Duodenal mucosa (tissue), 2 donors: Measurements from ENCODE around the gene NPTXR.

ENCODE experiments used
- H3K27ac ChIP-seq: one replicate; pipeline ENCODE4 v1.7.0; 2013; ENCODE audit warnings: low read depth, low read length
- H3K27me3 ChIP-seq, 2 donors: one replicate each; pipeline ENCODE4 v1.7.0; 2013; ENCODE audit warnings: low read length in 2 of 2, control low read depth in 1 of 2; ENCODE audit not compliant: insufficient read depth in 2 of 2, control insufficient read depth in 1 of 2
- H3K36me3 ChIP-seq, 2 donors: one replicate each; pipeline ENCODE4 v1.7.0; 2013; ENCODE audit warnings: low read length in 2 of 2, control low read depth in 1 of 2; ENCODE audit not compliant: insufficient read depth in 2 of 2, control insufficient read depth in 1 of 2
- H3K4me1 ChIP-seq, 2 donors: one replicate each; pipeline ENCODE4 v1.7.0; 2013; ENCODE audit warnings: low read length in 2 of 2, control low read depth in 1 of 2; ENCODE audit not compliant: insufficient read depth in 2 of 2, control insufficient read depth in 1 of 2
- H3K4me3 ChIP-seq, 2 donors: one replicate each; pipeline ENCODE4 v1.7.0; 2013; ENCODE audit warnings: low read length in 2 of 2, low read depth in 1 of 2
- H3K9ac ChIP-seq, 2 donors: one replicate each; pipeline ENCODE4 v1.7.0; 2013; ENCODE audit warnings: low read length in 2 of 2, low read depth in 1 of 2
- H3K9me3 ChIP-seq, 2 donors: one replicate each; pipeline ENCODE4 v1.7.0; 2013; ENCODE audit warnings: low read length in 2 of 2, control low read depth in 1 of 2; ENCODE audit not compliant: control insufficient read depth in 1 of 2

NPTXR gene

DNA sequence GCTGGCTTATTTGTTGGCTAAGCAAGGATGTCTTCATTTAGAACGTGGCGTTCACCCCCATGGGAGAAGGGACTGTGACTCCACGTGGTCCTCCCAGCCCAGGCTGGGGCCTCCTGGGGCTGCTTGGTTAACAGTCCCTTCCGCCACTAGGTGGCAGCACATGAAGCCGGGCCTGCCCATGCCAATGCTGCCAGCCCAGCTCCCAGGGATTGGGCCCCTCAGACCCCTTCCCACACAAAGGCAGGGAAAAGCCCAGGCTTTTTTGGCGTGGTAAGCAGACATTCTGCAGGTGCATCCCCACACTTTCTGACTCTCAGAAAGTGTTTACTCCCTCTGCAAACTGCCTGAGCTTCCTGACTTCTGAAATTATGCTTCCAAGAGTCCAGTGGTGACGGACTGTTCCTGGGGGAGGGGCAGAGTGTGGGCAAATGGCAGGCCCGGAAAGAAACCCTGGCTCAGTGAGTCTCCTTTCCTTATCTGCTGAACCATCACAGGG is 25.1 kb upstream of the NPTXR start:
- no peaks in the 10 kb centered on the region for H3K9me3 ChIP-seq
- H3K27me3 ChIP-seq: peaks cover 11 to 14% of the 10 kb centered on the region in 2 donors
- H3K4me1 ChIP-seq: peaks cover 19% of the 10 kb centered on the region in 2 donors
- no peak overlapping the region for H3K9ac ChIP-seq
- H3K4me3 ChIP-seq: no peak overlapping the region
- H3K27ac ChIP-seq: no peak overlapping the region
- peaks cover 3 to 5% of the 10 kb centered on the region in 2 donors for H3K36me3 ChIP-seq

DNA sequence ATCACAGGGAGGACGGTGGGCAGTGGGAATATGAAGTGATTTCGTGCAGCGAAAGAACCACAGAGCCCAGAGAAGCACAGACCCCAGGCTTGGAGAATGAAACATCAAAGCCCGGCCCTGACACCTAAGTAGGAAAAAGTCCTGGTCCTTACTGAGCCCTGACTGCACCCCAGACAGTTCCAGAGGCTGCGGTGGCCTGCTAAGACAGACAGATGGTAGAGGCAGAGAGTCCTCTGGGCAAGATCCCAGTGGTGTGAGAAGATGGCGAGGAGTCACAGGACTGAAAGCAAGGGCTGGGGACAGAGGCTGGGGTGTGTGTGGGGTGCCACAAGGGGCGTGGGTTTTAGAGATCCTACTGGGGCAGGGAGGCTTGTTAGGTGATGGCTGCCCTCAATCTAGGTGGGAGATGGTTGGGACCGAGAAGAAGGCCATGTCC is 24.5 kb upstream of the NPTXR start:
- Histone ChIP-seq H3K4me3 (no peak overlapping the region), H3K27me3 (peaks cover 5 to 7% of the 10 kb centered on the region in 2 donors), H3K9ac (no peak overlapping the region), H3K4me1 (peaks cover 19% of the 10 kb centered on the region in 2 donors), H3K9me3 (no peaks in the 10 kb centered on the region), H3K27ac (no peak overlapping the region), H3K36me3 (peaks cover 3 to 5% of the 10 kb centered on the region in 2 donors)

- peaks cover 19% of the 10 kb centered on the region in 2 donors for H3K4me1 ChIP-seq
These were observed 23.9 kb upstream of the NPTXR start for GRCh38 chr22:38867471-38868285.

GRCh38 chr22:38867124-38867455 is 23.3 kb upstream of the NPTXR start:
- peaks cover 0 to 2% of the 10 kb centered on the region in 2 donors for H3K27me3 ChIP-seq
- H3K36me3 ChIP-seq: peaks cover 3 to 5% of the 10 kb centered on the region in 2 donors
- no peak overlapping the region for H3K9ac ChIP-seq
- peaks cover 19% of the 10 kb centered on the region in 2 donors for H3K4me1 ChIP-seq
- H3K4me3 ChIP-seq: no peak overlapping the region
- no peaks in the 10 kb centered on the region for H3K9me3 ChIP-seq
- H3K27ac ChIP-seq: no peak overlapping the region

More at GRCh38 chr22:38867471-38868285, 23.9 kb upstream of the NPTXR start:
- Histone ChIP-seq H3K27ac (no peak overlapping the region), H3K36me3 (peaks cover 3 to 5% of the 10 kb centered on the region in 2 donors), H3K27me3 (peaks cover 0 to 5% of the 10 kb centered on the region in 2 donors), H3K9ac (no peak overlapping the region), H3K9me3 (no peaks in the 10 kb centered on the region), H3K4me3 (no peak overlapping the region)

- Histone ChIP-seq H3K9me3 (no peaks in the 10 kb centered on the region), H3K4me1 (peaks cover 19% of the 10 kb centered on the region in 2 donors), H3K9ac (no peak overlapping the region), H3K27me3 (peaks cover 0 to 2% of the 10 kb centered on the region in 2 donors), H3K36me3 (peaks cover 3 to 5% of the 10 kb centered on the region in 2 donors), H3K27ac (no peak overlapping the region), H3K4me3 (no peak overlapping the region)
These were observed 22.7 kb upstream of the NPTXR start for GRCh38 chr22:38866399-38867123.

- no peaks in the 10 kb centered on the region for H3K9me3 ChIP-seq
- H3K4me1 ChIP-seq: peaks cover 19% of the 10 kb centered on the region in 2 donors
- no peak overlapping the region for H3K9ac ChIP-seq
- no peak overlapping the region for H3K27ac ChIP-seq
- H3K36me3 ChIP-seq: peaks cover 3 to 5% of the 10 kb centered on the region in 2 donors
- H3K4me3 ChIP-seq: no peak overlapping the region
- H3K27me3 ChIP-seq: peaks cover 0 to 2% of the 10 kb centered on the region in 2 donors
These were observed 22.2 kb upstream of the NPTXR start for GRCh38 chr22:38866024-38866398.

DNA sequence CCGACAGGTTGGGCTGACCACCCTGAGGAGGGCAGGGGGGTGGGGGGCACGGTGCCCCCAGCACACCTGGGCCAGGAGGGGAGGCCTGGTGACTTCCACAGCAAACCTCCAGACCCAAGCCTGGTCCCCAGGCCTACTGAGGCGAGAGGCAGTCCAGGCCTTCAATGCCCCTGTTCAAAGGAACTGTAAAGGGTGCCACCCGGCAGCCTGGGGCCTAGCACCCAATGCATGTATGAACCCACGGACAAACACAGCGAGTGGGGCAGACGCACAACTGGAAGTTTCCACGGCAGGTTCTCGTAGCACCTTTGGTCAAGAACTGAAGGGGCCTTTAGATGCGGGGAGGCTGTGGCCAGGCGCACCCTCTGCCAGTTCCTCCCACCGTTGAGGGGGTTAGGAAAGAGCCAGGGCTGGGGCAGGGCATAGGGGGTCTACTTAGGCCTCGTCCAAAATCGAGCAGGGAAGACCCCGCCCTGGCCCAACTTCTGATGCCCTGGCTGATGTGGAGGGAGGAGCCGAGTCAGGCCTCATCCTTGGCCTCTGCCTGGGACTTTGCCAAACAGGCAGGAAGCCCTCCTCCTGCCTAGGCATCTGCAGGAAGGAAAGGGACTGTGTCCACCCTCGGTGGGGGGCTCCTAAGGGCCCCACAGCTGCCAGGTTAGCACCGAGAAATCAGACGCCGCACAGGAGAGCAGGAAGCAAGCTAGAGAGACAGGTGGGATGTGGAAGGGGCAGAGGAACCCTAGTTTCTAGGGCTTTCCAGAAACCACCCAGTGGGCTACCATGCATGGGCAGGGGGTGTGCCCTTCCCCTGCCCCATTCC is 21.6 kb upstream of the NPTXR start:
- Histone ChIP-seq H3K4me3 (no peak overlapping the region), H3K36me3 (peaks cover 3 to 5% of the 10 kb centered on the region in 2 donors), H3K27me3 (no peaks in the 10 kb centered on the region), H3K9ac (no peak overlapping the region), H3K9me3 (no peaks in the 10 kb centered on the region), H3K27ac (no peak overlapping the region), H3K4me1 (peaks cover 13 to 19% of the 10 kb centered on the region in 2 donors)

GRCh38 chr22:38864361-38865191 is 20.7 kb upstream of the NPTXR start:
- H3K36me3 ChIP-seq: peaks cover 3 to 5% of the 10 kb centered on the region in 2 donors
- H3K27ac ChIP-seq: no peak overlapping the region
- no peaks in the 10 kb centered on the region for H3K9me3 ChIP-seq
- H3K4me3 ChIP-seq: no peak overlapping the region
- H3K9ac ChIP-seq: no peak overlapping the region
- peaks cover 6 to 14% of the 10 kb centered on the region in 2 donors for H3K4me1 ChIP-seq
- no peaks in the 10 kb centered on the region for H3K27me3 ChIP-seq

GRCh38 chr22:38863531-38864131 is 19.8 kb upstream of the NPTXR start:
- H3K27me3 ChIP-seq: no peaks in the 10 kb centered on the region
- H3K9ac ChIP-seq: no peak overlapping the region
- H3K9me3 ChIP-seq: no peaks in the 10 kb centered on the region
- peaks cover 3 to 5% of the 10 kb centered on the region in 2 donors for H3K36me3 ChIP-seq
- no peak overlapping the region for H3K4me3 ChIP-seq
- H3K4me1 ChIP-seq: peaks cover 4 to 9% of the 10 kb centered on the region in 2 donors
- no peak overlapping the region for H3K27ac ChIP-seq
